GM18951 (cell line): ENCODE measurements around the gene TGFBRAP1.

Experiments
- POLR2A ChIP-seq: IDR thresholded peaks from 4 replicates; pipeline ENCODE4 v1.6.1; 2011; ENCODE audit warnings: mild to moderate bottlenecking; ENCODE audit not compliant: insufficient read length, insufficient read depth; ENCODE audit errors: extremely low read depth
- in situ Hi-C: fragments of 300-500 bp; cut with MboI; formaldehyde crosslinking; loops from one replicate; pipeline ENCODE4 v1.12.0; 2022; ENCODE audit warnings: low sequenced_read_pairs, mixed read lengths, inconsistent platforms; ENCODE audit not compliant: unreplicated experiment

The TGFBRAP1 gene

DNA sequence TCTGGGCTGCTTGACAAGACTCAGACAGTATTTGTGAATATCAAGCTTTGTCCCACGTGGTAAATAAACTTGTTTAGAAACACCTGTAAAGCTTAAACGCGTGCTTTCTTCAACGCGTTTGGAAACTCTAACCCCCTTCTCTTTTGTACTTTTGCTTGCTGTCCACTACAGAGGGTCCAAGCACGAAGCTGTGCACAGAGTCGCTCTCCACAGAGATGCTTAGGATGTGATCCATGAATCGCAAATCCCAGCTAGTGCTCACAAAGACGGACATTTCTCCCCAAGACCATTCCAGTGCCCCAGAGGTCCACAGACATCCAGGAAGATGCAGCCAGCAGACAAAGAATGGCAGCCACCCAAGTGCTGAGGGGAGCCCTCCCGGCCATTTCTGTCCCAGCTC is 88.1 kb downstream of the TGFBRAP1 start, which contains the start of gene GPR45:
Gene GPR45 (plus strand): TSS at position 301 of the 400 bp plus-strand sequence. CDS start 116 bp downstream, outside the sequence.
- in situ Hi-C loops: no loop called here
- no peak for TF ChIP-seq POLR2A

DNA sequence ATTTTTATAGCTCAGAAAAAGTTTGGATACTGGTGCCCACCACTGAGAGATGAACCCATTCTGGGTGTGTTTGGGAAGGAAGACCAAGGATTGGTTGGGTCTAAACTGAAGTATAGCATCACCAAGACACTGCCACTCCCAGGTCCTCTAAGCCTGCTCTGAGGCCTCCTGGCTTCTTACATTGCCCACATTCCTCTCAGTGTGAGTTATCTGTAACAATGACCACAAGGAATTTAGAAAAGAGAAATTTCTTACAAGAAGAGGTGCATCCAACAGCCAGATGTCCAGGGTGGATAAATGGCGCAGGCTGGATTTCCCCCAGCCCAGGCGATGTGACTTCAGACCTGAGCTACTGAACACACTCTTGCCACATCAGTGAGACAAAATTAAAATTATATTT is 89.6 kb downstream of the TGFBRAP1 start:
- in situ Hi-C loops: no loop called here
- TF ChIP-seq POLR2A: no peak

DNA sequence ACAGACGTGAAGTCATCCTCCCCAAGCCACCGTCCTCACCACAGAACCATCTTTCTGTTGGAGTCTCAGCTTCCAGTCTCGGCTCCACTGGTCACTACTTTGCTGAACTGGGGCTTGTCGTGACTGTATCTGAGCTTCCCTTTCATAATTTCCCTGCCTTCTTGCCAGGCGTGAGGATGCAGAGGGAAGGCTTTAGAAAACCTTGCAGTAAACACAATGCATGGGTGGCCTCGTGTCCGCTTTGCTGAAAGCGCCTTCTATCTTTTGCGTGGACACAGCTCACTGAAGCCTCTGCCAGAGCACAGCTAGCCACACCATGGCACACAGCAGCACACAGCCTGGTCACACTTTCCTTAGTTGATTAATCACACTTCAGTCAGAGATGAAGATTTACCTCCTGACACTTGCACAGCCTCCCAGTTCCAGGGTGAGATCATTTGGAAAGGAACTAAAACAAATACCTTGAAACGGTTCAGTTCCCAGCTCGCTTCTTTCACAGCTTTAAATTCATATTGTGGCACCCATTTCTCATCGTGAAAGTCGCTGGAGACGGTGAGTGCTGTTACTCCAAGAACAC is 90.8 kb downstream of the TGFBRAP1 start:
- no peak for TF ChIP-seq POLR2A
- in situ Hi-C loops: no loop called here

DNA sequence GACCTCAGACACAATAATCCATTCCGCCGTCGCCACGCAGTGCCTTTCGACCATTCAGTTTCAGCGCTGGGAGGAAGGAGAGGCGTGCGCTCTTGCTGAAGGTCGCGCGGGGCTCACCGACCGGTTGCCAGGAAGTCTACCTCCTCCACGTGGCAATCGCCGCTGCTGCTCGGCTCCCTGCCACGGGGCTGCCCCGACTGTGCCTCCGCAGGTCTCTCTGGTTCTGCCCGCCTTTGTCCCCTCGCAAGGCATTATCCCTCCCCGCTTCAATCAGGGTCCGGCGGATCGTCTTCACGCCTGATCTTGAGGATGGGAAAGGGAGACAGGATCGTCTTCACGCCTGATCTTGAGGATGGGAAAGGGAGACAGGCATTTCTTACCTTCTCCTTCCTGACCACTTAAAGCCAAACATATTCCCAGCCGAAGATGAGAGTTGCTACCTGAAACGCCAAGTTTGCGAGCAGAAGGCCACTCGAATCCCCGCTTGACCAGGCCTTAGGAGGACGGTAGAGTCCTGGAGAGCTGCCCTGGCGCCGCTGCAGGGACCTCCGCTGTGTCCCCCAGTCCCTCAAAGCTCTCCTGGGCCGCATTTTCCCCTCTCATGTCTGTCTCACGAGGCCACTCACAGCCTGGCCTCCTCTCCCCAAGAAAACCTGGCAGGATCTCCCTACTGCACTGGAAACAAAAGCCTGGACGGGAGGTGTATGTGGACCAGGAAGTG is 92.3 kb downstream of the TGFBRAP1 start:
- TF ChIP-seq POLR2A: no peak
- in situ Hi-C loops: no loop called here

DNA sequence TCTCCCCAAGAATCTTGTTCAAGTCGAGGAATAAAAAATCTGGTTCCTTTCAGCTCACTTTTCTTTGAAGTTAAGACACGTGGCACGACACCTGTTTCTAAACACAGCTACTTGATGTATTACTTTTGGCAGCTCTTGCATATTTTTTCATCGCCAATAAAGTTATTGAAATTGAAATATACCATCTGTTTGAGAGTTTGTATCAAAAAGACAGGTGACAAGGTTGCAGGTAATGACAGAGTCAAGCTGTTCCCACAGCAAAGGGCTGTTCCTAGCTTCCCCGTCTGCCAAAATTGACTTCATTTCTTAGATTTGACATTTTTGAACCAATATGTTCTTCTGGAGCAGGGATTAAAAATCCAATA is 93.5 kb downstream of the TGFBRAP1 start:
- TF ChIP-seq POLR2A: no peak
- in situ Hi-C loops: no loop called here

DNA sequence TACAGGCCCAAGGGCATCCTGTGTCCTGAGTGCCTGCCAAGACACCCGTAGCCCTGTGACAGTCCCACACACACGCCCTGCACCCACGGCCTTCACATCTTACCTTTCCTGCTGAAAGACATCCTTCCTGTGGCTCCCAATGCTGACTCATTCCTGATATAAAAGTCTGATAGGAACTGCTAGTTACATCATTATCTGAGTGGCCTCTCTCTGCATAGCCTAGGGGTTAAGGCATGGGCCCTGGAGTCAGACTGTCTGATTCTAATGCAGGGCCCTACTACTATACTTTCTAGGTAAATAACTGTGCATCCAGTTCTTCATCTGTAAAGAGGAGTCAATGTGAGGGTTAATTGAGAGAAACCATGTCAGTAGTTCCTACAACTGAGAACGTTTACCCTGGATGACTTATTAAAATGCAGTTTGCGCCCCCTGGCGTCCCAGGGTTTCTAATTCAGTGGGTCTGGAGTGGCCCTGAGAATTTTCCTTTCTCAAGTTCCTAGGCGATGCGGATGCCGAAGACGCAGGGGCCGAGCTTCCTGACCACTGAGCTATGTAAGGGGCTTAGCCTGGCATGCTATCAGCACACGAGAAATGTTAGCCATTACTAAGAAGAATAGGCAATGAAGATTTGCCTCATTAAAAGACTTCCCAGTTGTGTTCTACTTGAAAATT is 94.0 kb downstream of the TGFBRAP1 start:
- in situ Hi-C loops: no loop called here
- no peak for TF ChIP-seq POLR2A

DNA sequence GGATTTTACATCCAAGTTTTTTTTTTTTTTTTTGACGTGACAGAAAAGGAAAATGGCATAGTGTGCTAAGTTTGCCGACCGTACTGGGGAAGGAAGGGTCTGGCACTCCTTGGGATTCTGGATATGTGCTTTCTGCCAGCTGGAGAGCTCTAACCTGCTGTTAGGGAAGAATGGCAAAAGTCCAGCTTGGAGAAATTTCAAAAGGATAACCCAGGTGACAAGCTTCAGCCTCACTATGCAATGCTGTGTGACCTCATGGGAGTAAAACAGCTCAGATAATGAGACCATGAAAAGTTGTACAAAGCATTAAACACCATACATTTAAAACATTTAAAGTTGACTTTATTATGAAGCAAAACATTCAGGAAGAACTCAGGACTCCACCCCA is 98.3 kb downstream of the TGFBRAP1 start:
- in situ Hi-C loops: loop anchor here (5.0 kb wide), 1 partner anchor 119 kb away; no protein-coding TSS in a partner anchor
- no peak for TF ChIP-seq POLR2A

DNA sequence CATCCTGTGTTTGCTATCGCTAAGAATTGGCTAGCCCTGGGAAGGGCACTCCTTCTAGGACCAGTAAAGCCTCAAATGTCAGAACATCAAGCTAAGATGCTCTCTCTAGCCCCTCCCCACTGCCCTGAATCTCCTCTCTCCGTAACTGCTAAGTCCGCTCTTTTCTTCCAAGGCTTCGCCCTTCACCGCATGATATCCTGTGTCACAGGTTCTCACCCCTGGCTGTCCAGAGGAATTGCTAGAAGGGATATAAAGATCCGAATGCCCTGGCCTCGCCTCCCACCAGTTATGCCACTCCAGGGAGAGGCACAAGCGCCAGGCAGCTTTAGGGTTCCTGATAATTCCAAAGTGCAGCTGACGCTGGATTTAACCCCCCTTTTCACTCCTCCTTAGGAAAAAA is 105.1 kb downstream of the TGFBRAP1 start:
- in situ Hi-C loops: no loop called here
- no peak for TF ChIP-seq POLR2A

DNA sequence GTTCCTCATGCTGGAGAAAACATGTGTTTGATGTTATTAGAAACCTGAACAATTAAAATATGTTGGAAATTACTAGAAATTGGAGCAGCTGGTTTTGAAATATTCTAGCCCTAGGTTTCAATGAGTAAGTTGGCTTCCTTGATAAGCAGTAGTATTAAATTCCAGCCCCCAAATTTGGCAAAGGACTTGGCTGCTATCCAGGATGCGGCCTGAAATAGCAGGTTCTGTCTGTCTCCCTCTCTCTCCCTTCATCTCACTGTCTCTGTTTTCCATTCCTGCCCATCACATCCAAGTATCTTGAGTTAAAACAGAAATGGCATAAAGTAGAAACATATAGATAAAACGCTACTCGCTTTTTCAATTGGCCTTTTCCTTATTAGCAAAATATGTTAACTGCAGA is 108.9 kb downstream of the TGFBRAP1 start:
- no peak for TF ChIP-seq POLR2A
- in situ Hi-C loops: no loop called here

DNA sequence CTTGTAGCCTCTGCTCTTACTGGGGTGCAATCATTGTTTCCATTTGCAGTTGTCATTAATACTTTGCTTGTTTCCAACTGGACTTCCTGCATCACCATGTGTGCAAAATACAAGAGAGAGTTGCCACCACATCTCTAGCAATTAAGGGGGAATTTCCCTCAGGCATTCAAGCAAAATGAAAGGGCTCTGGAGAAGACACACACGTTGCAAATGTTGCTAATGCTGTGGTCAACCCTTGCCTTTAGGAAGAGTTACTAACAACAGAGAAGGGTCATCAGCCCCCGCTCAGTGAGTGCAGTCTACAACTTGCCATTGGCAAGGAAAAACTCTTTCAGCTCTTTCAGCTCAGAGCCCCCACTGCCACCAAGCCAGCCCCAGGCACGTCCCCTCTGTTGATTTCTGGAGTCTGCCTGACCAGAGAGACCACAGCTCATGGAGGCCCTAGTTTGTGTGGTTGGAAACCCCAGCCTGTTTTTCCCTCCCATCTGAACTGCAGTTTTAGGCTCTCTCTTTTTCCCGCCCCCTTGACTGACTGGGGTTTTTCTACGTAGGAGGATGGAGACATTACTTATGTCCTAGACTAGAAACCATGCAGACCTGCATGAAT is 113.8 kb downstream of the TGFBRAP1 start:
- in situ Hi-C loops: no loop called here
- TF ChIP-seq POLR2A: no peak
